AG09309 (cell line): Measurements from ENCODE around the gene TMX4.

Experiments
- DNase-seq: peaks from one replicate; pipeline ENCODE4 v3.0.0-alpha.2; 2010; ENCODE audit warnings: low read depth
- H3K4me3 ChIP-seq: 2 replicates; pipeline ENCODE4 v1.5.1; 2011; ENCODE audit warnings: mild to moderate bottlenecking, low read depth, low read length, moderate library complexity; ENCODE audit not compliant: control insufficient read depth
- TF ChIP-seq, protein P1 (sequence below): IDR thresholded peaks from 2 replicates; pipeline ENCODE4 v1.5.1; 2011; ENCODE audit warnings: mild to moderate bottlenecking, low read depth, low read length, inconsistent platforms; ENCODE audit not compliant: insufficient read depth, control insufficient read depth; ENCODE audit errors: missing control alignments

Gene TMX4

DNA sequence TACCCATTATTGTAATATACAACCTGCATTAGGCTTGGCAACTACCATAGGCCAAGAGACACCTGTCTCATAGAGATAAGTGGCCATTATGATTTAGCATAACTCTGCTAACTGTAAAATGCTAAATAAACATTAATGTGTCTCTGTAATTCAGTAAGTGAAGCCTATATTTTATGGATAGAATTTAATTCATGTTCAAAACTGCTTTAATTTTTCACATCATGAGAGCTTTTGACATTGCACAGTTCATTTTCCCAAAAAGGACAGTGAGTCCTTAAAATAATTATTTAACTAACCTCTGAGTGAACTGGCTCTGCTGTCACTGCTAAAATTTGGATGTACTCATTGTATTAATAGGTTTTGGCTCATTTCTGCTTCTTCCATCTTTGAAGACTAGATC lies 41.4 kb upstream of the TMX4 start:
- TF ChIP-seq, protein P1, sequence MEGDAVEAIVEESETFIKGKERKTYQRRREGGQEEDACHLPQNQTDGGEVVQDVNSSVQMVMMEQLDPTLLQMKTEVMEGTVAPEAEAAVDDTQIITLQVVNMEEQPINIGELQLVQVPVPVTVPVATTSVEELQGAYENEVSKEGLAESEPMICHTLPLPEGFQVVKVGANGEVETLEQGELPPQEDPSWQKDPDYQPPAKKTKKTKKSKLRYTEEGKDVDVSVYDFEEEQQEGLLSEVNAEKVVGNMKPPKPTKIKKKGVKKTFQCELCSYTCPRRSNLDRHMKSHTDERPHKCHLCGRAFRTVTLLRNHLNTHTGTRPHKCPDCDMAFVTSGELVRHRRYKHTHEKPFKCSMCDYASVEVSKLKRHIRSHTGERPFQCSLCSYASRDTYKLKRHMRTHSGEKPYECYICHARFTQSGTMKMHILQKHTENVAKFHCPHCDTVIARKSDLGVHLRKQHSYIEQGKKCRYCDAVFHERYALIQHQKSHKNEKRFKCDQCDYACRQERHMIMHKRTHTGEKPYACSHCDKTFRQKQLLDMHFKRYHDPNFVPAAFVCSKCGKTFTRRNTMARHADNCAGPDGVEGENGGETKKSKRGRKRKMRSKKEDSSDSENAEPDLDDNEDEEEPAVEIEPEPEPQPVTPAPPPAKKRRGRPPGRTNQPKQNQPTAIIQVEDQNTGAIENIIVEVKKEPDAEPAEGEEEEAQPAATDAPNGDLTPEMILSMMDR = no peak
- no peak overlapping the region for H3K4me3 ChIP-seq
- no peak for DNase-seq

DNA sequence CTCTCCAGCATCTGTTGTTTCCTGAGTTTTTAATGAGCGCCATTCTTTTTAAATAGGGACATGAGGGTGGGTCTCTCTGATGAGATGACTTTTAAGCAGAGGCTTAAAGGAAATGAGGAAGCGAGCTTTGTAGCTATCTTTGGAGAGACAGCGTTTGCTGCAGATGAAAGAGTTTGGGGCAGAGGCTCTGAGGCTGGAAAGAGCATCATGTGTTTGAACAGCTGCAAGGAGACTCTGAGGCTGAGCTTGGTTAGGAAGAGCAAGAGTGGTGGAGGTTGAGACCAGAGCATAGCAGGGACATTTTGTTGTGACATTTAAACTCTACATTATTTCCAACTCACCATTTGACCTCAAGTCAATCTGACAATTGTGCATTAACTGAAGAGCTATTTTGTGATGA lies 38.3 kb upstream of the TMX4 start:
- DNase-seq = no peak
- no peak overlapping the region for H3K4me3 ChIP-seq
- TF ChIP-seq, protein P1 = no peak

DNA sequence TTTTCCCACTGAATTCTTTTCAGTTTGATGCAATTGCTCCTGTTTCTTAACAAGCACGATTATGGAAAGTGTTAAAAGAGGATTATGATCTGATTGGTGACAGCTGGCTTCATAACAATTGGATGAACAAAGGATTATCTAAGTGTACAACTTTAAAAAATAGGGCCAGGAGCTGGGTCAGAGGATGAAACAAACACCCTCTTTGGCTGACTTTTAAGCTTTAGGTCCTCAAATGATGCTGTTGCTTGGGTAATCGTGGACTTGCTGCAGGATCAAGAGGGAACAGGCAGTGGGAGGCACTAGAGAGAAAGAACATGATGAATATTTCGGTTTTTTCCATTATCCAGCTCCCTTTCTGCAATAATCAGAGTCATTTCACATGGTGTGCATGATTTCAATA lies 35.5 kb upstream of the TMX4 start:
- TF ChIP-seq, protein P1 = no peak
- DNase-seq = no peak
- no peak overlapping the region for H3K4me3 ChIP-seq

DNA sequence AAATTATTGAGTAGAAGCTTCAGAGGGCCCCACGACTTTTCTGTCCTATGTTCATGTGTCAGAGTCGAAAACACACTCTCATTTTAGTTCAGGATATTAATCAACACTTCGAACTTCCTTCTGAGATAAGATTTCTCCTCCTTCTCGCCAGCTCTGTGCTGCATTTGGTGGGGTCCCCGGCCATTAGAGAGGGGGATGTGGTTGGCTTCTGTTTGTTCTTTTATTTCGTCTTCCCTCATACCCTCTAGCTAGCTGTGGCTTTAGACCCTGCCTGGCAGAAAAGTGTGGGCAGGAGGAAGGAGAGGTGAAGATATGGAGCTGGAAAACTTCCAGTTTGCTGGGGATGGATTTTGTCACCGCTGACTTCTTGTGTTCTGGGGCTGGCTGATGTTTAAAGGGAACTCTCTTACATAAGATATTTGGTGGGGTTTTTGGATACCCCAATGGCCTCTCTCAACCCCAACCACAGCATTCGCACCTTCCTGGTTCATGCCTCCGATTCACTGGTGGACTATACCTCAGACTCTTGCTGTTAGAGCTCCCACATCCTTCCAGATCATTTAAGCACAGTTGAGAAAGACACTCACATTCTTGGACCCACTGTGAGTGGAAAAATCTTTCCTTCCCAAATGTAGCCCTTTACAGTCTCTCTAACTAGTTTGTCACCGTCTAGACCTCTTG lies 30.7 kb upstream of the TMX4 start:
- TF ChIP-seq, protein P1 = no peak
- H3K4me3 ChIP-seq = no peak overlapping the region
- DNase-seq = no peak

DNA sequence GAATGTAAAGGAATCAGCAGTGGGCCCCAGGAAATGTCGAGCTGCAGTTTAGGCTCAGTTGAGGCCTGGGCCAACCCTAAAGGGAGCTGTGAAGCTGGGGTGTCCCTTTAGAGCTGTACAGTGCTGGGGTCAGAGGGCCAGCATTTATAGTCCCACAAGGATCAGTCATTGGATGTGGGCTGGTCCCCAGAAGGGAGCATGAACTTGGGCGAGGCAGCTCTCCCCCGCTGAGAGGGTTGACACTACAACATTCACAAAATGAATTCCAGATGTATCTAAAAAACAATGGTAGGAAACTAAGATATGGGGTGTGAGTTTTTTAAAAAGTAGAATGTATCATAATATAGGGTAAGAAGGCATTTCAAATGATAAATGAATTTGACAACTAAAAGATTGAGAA lies 29.7 kb upstream of the TMX4 start:
- TF ChIP-seq, protein P1 = no peak
- H3K4me3 ChIP-seq = no peak overlapping the region
- DNase-seq = no peak

DNA sequence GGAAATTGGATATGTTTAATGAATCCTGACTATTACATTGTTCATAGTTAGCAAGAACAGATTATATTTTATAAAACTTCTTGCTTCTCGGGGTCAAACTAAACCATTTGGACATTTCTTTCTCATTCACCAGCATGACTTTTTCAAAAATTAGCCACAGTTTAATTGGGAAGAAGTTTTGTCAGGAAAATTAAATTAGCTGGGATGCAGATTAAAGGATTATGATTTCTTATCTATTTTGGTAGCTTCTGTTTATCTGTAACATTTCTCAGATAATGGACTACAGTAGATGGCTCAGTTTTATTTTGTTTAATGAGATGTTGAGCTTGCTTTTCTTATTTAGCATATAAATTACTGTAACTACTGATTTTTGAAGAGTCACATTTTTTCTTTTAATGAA lies 26.4 kb upstream of the TMX4 start:
- no peak overlapping the region for H3K4me3 ChIP-seq
- DNase-seq = no peak
- TF ChIP-seq, protein P1 = no peak
